ENCODE data around the gene ACACA. TPM values are rescaled to one million over a fixed set of nuclear protein-coding genes. Genes with fewer than 3 reads are reported as not detected.

ACACA gene
- total and polyA plus RNA-seq, 2 donors (not counting 1 experiment from before 2014, with no cell fraction given): 4.8 to 26.2 TPM

DNA sequence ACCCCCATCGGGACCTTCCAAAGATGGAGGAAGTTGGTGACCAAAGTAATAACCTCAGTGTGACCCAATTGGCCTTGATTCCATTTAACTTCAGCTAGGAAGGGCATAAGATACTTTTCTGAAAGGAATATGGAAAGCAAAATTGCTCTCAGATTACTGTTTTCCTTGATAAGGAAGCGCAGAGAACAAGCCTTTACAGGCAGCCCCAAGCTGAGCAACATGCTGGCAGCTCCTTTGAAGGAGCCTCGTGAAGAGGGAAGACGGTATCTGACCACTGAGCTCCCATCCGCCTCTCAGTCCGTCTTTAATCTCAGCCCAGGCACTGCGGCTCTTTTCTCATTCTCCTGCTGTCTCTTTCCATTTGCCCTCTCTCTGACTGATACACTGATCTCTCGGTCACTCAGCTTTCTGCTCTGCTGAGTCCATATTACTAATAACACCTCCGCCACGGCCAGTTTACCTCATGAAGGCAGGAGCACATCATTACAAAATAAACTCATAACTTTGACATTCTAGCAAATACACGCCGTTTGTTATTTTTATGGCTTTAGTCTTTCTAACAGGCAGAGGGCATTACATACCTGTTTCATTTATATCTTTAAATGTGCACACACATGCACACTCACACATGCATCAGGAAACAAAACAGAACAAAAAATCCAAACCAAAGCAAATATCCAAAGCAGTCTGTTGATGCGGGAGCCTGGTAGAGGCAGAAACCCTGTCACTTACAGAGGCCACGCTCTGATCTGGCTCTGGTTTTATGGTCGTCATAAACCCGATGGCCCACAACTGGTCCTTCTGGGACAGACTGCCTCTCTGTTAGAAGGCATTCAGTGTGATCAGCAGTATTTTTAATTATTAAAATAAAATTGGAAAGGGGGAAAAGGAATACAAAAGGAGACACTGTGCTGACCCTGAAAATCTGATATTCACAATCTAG lies 274.7 kb downstream of the ACACA start:
- no peaks in the 10 kb centered on the region for H3K4me1 Mint-ChIP-seq
- H3K4me3 Mint-ChIP-seq: no peak overlapping the region
- Histone ChIP-seq H4K20me1 (ENCODE audit: control insufficient read depth, insufficient read depth, low read length, poor library complexity, severe bottlenecking) (no peaks in the 10 kb centered on the region), H3K9me3 (ENCODE audit: control extremely low read depth in 1 of 3, control insufficient read depth in 2 of 3, insufficient read depth in 1 of 3, low read length in 2 of 3) (no peaks in the 10 kb centered on the region), H3K9ac (ENCODE audit: low read length) (no peak overlapping the region), H3K4me1 (ENCODE audit: control insufficient read depth in 2 of 2, insufficient read depth in 2 of 2, low read length in 2 of 2) (no peaks in the 10 kb centered on the region), H3K27ac (ENCODE audit: low read length in 2 of 2) (no peak overlapping the region), H3K4me2 (replicated peaks; ENCODE audit: low read depth, low read length, poor library complexity, severe bottlenecking) (no peak overlapping the region), H3K79me2 (ENCODE audit: control insufficient read depth, insufficient read depth, low read length) (no peaks in the 10 kb centered on the region), H3K27me3 (replicated peaks in 1 of 4; ENCODE audit: control extremely low read depth in 1 of 4, control insufficient read depth in 3 of 4, insufficient read depth in 4 of 4, low read length in 3 of 4) (no peaks in the 10 kb centered on the region), H3K4me3 (ENCODE audit: control extremely low read depth in 1 of 5, extremely low read depth in 1 of 5, insufficient read depth in 1 of 5, low read depth in 2 of 5, low read length in 4 of 5) (no peak overlapping the region), H2AFZ (ENCODE audit: insufficient read depth, low read depth, low read length, poor library complexity, severe bottlenecking) (no peak overlapping the region), H3K36me3 (replicated peaks in 1 of 2; ENCODE audit: control extremely low read depth in 1 of 2, control insufficient read depth in 1 of 2, extremely low read depth in 1 of 2, insufficient read depth in 2 of 2, low read length in 1 of 2) (peaks cover 1 to 5% of the 10 kb centered on the region in 2 experiments)
- H3K27me3 Mint-ChIP-seq: no peaks in the 10 kb centered on the region
- H3K27ac Mint-ChIP-seq: no peak overlapping the region
- DNase-seq: no peak
- no peak for TF ChIP-seq EZH2 (IDR thresholded peaks at IDR 0.05; ENCODE audit: borderline replicate concordance, insufficient read depth, low read depth, low read length, poor library complexity, severe bottlenecking)
- TF ChIP-seq, protein P1, sequence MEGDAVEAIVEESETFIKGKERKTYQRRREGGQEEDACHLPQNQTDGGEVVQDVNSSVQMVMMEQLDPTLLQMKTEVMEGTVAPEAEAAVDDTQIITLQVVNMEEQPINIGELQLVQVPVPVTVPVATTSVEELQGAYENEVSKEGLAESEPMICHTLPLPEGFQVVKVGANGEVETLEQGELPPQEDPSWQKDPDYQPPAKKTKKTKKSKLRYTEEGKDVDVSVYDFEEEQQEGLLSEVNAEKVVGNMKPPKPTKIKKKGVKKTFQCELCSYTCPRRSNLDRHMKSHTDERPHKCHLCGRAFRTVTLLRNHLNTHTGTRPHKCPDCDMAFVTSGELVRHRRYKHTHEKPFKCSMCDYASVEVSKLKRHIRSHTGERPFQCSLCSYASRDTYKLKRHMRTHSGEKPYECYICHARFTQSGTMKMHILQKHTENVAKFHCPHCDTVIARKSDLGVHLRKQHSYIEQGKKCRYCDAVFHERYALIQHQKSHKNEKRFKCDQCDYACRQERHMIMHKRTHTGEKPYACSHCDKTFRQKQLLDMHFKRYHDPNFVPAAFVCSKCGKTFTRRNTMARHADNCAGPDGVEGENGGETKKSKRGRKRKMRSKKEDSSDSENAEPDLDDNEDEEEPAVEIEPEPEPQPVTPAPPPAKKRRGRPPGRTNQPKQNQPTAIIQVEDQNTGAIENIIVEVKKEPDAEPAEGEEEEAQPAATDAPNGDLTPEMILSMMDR (IDR thresholded peaks at IDR 0.05): no peak
- intact Hi-C loops (cut with micrococcal nuclease): no loop called here
- 94% methylated on average over 16 of the region's 16 CpGs for WGBS (ENCODE audit: insufficient coverage)
- ChIA-PET CTCF (no interaction called here), POLR2A (no interaction called here)
- no peaks in the 10 kb centered on the region for H3K9me3 Mint-ChIP-seq (ENCODE audit: insufficient read depth)
- no peak for ATAC-seq (ENCODE audit: low read depth)

DNA sequence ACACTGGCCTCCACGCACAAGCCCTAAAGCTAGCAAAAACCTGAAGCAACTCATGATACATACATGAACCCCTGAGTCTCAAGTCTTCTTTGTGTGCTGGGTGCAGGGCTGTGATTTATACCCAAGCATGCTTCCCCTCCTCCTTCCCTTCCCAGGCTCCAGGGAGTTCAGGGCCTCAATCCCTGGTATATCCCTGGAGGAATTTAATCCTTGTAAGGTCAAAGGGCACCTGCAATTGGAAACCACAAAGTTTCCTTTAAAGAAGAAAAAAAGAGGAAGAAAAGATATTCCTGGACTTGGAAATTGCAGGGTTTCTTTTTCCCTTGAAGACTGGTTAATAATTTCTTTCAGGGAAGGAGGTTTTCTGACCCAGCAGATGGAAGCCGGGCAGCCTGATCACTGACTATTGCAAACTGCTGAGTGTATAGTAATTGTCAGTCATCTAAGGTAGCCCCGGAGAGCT lies 275.6 kb downstream of the ACACA start:
- no peak overlapping the region for H3K27ac Mint-ChIP-seq
- Histone ChIP-seq H3K27ac (ENCODE audit: low read length in 2 of 2) (no peak overlapping the region), H3K36me3 (replicated peaks in 1 of 2; ENCODE audit: control extremely low read depth in 1 of 2, control insufficient read depth in 1 of 2, extremely low read depth in 1 of 2, insufficient read depth in 2 of 2, low read length in 1 of 2) (peaks cover 1 to 5% of the 10 kb centered on the region in 2 experiments), H3K9ac (ENCODE audit: low read length) (no peak overlapping the region), H3K27me3 (replicated peaks in 1 of 4; ENCODE audit: control extremely low read depth in 1 of 4, control insufficient read depth in 3 of 4, insufficient read depth in 4 of 4, low read length in 3 of 4) (no peaks in the 10 kb centered on the region), H3K4me2 (replicated peaks; ENCODE audit: low read depth, low read length, poor library complexity, severe bottlenecking) (no peak overlapping the region), H4K20me1 (ENCODE audit: control insufficient read depth, insufficient read depth, low read length, poor library complexity, severe bottlenecking) (no peaks in the 10 kb centered on the region), H3K9me3 (ENCODE audit: control extremely low read depth in 1 of 3, control insufficient read depth in 2 of 3, insufficient read depth in 1 of 3, low read length in 2 of 3) (no peaks in the 10 kb centered on the region), H3K79me2 (ENCODE audit: control insufficient read depth, insufficient read depth, low read length) (no peaks in the 10 kb centered on the region), H2AFZ (ENCODE audit: insufficient read depth, low read depth, low read length, poor library complexity, severe bottlenecking) (no peak overlapping the region), H3K4me3 (ENCODE audit: control extremely low read depth in 1 of 5, extremely low read depth in 1 of 5, insufficient read depth in 1 of 5, low read depth in 2 of 5, low read length in 4 of 5) (no peak overlapping the region), H3K4me1 (ENCODE audit: control insufficient read depth in 2 of 2, insufficient read depth in 2 of 2, low read length in 2 of 2) (no peaks in the 10 kb centered on the region)
- H3K9me3 Mint-ChIP-seq (ENCODE audit: insufficient read depth): no peaks in the 10 kb centered on the region
- intact Hi-C loops (cut with micrococcal nuclease): no loop called here
- ChIA-PET CTCF (no interaction called here), POLR2A (no interaction called here)
- H3K4me3 Mint-ChIP-seq: no peak overlapping the region
- H3K4me1 Mint-ChIP-seq: no peaks in the 10 kb centered on the region
- no peak for ATAC-seq (ENCODE audit: low read depth)
- no CpG with 5 or more reads among the region's 3 CpGs for WGBS (ENCODE audit: insufficient coverage)
- H3K27me3 Mint-ChIP-seq: no peaks in the 10 kb centered on the region
- TF ChIP-seq, protein P1 (IDR thresholded peaks at IDR 0.05): no peak
- no peak for TF ChIP-seq EZH2 (IDR thresholded peaks at IDR 0.05; ENCODE audit: borderline replicate concordance, insufficient read depth, low read depth, low read length, poor library complexity, severe bottlenecking)
- no peak for DNase-seq

Data from B cell (primary cell).